GM19193 (cell line): Measurements from ENCODE around the gene FAF2.

Experiments
- POLR2A ChIP-seq: IDR thresholded peaks from 4 replicates; pipeline ENCODE4 v1.6.1; 2011; ENCODE audit not compliant: insufficient read depth, insufficient read length; ENCODE audit errors: extremely low read depth

Gene FAF2

DNA sequence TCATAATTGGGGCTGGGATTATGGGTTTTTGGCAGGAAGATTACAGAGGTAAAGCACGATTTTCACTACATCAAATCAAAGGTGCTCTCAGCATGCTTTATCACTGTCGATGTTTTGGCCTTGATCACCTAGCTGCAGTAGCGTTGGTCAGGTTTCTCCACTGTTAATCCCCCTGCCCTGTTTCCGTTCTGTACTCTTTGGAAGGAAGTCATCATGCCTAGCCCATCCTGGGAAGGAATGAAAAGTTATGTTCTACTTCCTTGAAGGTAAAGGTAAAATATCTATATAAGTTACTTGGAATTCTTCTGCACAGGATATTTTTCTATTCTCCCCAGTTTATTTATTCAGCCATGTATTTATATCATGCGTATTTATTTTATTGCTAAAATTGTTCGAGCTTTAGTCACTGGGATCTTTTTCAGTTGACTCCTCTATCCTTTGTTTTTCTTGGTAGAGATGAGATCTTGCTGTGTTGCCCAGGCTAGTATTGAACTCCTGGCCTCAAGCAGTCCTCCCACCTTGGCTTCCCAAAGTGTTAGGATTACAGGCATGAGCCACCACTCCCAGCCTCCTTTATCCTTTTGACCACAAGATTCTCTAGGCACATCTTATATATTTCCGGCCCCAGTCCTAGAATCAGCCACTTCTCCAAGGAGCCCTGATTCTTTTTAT lies 25.3 kb downstream of the FAF2 start:
- no peak for TF ChIP-seq POLR2A

DNA sequence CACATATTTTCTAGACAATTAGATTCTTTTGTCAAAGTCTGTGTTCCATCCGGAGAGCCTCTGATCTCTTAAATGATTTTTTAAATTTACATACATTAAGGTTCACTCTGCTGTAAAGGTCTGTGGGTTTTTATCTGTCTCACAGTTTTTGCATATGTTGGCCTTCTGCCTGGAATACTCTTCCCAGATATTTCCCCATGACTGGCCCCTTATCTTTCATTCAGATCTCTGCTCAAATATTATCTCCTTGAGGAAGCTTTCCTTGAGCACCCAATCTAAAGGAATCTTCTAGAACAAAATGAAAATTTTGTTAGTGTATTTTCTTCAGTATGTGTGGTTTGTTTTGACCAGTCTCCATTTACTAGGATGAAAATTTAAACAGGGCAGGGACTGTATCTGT lies 26.3 kb downstream of the FAF2 start:
- no peak for TF ChIP-seq POLR2A

DNA sequence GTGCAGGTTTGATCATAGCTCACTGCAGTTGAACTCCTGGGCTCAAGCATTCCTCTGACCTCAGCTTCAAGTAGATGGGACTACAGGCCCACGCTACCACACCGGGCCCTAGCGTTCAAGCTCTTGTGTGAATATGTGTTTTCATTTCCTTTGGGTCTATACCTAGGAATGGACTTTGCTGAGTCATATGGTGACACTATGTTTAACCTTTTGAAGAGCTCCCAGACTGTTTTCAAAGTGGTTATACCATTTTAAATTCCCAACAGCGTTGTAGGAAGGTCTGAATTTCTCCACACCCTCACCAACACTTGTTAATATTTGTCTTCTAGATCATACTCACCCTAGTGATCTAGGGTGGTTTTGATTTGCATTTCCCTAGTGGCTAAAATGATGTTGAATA lies 33.5 kb downstream of the FAF2 start:
- no peak for TF ChIP-seq POLR2A

DNA sequence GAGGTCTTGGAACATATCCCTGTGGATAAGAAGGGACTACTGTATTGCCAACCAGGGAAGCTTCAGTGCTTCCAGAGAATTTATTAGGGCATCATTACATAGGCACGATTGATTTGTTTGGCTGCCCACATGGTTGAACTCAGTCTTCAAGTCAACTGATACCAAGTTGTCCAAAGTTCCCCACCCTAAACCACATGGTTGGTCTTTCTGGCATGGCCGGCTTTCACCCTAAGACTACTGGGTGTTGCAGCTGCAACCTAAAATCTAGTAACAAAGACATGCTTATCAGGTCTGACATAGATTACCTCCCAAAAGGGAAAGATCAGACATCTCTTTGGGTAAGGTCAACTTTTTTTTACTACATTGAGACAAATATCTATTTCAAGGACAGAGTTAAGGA lies 37.0 kb downstream of the FAF2 start:
- no peak for TF ChIP-seq POLR2A

DNA sequence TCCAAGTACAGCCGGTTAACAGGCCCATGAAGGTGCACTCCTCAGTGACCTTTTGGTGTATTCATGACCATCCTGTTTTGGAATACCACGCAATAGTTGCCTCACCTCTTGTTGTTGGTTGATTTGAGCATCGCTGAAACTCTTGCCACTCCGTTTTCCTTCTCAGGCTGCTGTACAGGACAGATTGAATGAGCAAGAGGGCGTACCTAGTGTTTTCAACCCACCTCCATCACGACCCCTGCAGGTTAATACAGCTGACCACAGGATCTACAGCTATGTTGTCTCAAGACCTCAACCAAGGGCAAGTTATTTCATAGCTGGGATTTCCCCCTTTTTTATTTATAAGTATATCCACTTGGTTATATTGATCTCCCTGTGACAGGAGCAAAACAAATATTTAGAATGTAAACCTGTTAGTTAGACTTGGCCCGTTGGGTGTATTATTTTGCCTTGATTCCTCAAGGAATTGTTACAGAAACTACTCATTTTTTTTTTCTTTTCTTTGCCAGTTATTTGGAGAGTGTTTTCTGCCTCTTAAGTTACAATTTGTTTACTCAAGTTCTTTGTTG lies 38.1 kb downstream of the FAF2 start:
- no peak for TF ChIP-seq POLR2A

DNA sequence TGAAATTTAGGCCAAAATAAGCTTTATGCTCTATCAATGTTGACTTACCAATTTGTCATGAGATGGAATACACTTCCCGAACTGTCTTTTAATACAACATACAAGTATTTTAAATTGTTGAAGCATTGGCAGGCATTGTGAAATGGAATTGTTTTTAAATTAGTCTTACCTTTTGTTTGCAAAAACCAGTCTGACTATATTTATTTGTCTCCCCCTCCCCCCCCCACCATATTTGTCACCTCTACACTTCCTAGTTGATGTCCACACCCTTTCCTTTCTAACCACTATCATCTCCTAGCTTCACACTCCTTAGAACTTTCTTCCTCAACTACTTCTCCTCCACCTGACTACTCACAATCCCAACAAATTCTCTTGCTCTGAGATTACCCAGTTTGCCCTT lies 40.9 kb downstream of the FAF2 start:
- no peak for TF ChIP-seq POLR2A

DNA sequence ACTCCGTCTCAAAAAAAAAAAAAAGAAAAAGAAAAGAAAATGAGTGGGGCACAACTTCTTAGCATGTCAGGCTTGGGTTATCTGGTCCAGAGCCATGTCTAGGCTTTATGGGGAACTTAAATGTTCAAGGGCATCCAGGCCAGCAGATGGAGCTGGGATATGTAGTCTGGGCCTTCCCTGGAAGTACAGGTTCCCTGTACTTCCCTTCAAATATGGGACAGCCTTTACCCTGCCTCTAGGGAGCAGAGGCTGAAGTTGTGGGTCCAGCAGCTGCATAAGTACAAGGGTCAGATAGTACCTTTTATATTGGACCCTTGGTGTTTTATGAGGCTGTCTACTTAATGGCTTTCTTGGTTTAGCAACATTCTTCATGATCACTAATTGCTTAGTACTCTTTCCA lies 42.1 kb downstream of the FAF2 start:
- no peak for TF ChIP-seq POLR2A

DNA sequence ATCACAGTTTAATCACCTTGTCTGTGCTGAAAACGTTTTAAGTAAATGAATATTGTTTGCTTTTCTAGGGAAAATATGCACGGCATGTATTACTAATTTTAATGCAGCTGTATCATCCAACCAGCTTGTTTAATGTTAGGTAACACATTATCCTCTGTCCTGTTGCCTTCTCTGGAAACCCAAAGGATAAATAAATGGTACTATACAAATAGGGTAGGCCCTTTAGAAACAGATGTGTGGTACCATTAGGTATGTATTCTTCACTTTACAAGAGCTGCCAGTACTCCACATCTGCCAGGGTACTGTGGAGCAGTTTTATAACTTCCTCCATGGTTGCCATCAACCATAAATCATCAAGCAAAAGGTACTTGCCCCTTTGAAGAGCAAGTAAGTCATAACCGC lies 42.9 kb downstream of the FAF2 start:
- TF ChIP-seq POLR2A = no peak

DNA sequence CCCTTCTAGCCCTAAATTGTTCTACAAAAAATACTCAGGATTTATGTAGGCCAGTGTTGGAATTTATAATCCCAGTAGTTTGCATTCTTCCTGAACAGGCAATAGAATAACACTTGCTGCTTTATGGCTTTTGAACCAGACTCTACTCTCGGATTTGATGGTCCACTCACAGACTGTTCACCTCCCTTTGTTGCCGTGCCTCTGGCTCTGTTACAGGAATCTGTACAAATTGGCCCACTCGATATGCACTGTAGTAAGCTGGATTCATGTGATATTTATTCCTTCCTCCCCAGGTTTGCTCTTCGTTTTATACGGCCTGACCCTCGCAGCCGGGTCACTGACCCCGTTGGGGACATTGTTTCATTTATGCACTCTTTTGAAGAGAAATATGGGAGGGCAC lies 43.7 kb downstream of the FAF2 start:
- TF ChIP-seq POLR2A = no peak

DNA sequence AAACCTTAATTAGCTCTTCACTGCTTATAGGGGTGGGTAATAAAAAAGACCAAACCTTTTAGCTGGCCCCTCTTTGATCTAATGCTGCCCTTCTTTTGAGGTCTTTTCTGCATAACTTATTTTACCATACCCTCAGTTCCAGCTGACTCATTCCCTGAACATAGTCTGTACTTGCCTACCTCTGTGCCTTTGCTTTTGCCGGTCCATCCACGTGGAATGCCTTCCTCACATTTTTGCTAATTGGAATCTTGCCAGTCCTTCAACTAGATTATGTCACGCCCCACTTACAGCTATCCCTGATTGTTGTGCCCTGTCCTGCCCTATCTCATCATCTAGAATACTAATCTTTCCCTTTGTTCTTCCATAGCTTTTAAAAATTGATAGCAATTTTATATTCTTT lies 44.2 kb downstream of the FAF2 start:
- no peak for TF ChIP-seq POLR2A

DNA sequence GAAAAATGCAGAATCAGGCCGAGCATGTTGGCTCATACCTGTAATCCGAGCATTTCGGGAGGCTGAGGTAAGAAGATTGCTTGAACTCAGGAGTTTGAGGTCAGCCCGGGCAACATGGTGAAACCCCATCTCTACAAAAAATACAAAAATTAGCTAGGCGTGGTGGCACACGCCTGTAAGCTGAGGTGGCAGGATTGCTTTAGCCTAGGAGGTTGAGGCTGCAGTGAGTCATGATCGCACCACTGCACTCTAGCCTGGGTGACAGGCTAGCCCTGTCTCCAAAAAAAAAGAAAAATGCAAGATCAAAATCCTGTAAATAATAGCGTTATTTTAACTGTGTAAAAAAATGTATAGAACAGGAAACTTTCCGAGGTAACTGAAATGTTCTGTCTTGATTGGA lies 49.7 kb downstream of the FAF2 start:
- no peak for TF ChIP-seq POLR2A

DNA sequence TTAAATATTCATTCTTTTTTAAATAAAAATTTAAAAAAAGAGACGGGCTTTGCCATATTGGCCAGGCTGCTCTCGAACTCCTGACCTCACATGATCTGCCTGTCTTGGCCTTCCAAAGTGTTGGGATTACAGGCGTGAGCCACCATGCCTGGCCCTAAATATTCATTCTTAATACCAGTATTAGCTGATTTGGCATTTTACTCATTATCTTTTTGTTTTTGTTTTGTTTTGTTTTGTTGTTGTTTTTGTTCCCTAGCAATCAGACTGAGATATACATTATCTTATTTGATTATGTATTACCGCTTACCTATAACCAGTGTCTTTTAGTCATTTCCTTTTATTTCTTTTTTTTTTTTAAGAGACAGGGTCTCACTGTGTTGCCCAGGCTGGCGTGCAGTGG lies 51.1 kb downstream of the FAF2 start:
- TF ChIP-seq POLR2A = no peak

DNA sequence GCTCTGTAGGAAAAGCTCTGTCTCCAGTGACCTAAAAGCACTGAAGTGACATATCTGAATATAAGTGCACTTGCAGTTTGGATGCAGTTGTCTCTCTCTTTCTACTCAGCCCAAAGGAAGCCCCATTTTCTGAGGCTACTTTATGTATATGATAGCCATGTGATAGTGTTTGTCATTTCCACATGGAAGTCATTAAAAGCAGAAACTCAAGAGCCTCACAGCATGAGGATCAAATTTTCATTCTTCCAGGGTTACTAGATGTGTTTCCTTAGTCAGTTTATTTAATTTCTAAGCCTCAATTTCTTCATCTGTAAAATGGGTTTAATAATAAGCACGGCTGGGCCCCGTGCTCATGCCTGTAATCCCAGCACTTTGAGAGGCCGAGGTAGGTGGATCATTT lies 52.3 kb downstream of the FAF2 start:
- TF ChIP-seq POLR2A = no peak

DNA sequence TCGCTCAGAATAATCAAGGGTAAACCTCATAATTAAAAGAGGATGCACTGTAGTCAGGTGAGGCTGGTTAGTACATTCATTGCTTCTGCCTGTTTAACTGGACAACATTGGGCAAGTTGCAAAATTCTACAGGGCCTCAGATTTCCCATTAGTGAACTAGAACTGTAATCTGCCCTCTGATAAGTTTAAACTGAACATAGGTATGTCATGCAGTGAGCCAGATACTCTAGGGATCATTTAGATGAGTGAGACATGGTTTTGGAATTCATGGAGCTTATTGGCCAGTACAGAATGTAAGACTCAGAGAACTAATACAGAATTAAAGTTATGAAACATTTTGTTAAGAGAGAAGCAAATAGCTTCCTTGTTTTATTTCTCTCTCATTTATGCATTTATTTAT lies 53.1 kb downstream of the FAF2 start:
- no peak for TF ChIP-seq POLR2A

DNA sequence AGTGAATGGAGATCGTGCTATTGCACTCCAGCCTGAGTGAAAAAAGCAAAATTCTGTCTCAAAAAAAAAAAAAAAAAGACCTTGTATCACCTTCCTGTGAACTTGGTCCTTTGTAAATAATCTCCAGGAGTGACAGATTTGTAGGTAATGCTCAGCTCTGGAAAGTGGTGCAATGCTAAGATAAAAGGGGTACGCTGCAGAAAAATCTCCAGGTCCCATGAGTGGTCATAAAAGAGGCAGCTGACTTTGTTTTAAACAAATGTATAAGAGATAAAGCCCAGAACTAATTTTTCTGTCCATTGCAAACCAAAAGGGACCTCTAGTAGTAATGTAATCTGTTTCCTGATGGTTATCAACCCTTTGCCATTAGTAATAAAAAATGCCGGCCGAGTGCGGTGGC lies 55.3 kb downstream of the FAF2 start:
- TF ChIP-seq POLR2A = no peak

DNA sequence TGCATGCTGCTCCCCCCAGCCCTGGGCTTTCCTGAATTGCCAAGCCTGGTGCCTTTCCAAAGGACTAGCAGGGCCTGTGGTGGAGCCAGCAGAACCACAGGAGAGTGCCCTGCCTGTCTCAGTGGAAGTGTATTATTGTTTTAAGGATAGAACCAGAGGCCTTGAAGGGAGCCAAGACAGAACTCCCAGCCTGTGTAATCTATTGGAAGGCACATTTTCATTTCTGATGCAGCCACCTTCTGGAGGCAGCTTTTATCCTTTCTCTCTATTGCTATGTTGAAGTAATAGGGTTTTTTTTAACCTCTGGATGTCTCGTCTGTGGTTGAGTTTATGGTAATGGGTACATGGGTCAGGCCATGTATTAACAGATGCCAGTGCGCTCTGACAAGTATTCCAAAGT lies 59.7 kb downstream of the FAF2 start:
- no peak for TF ChIP-seq POLR2A

DNA sequence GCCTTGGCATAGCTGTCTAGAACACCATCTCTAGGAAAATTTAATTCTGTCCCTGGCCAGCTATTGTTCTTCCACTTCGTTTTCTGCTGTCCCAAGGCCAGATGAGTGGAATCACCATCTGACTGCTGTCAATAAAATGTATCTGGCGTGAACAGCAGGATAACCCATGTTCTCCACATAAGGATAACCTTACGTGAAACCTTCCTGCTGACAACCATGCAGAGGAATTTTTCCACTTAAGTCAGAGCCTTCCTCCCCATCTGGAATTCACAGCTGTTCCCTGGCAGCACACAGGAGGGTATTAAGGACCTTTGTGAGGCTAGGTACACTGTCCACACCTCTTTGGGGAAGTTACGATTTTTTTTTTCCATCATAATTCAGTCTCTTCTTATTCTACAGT lies 60.4 kb downstream of the FAF2 start:
- TF ChIP-seq POLR2A = no peak
